Epithelial cell of esophagus (primary cell): ENCODE data around the gene SIGLEC12.

Source experiments
- DNase-seq: peaks from one replicate; pipeline ENCODE4 v3.0.0; 2010; ENCODE audit warnings: low read depth
- H3K4me3 ChIP-seq: 2 replicates; pipeline ENCODE4 v1.5.1; 2011; ENCODE audit warnings: mild to moderate bottlenecking, low read length, control low read depth
- TF ChIP-seq, protein P1 (sequence below): IDR thresholded peaks from 2 replicates; pipeline ENCODE4 v1.5.1; 2011; ENCODE audit warnings: low read depth, mild to moderate bottlenecking, low read length, control low read depth, inconsistent platforms; ENCODE audit not compliant: insufficient read depth; ENCODE audit errors: missing control alignments

SIGLEC12 gene

DNA sequence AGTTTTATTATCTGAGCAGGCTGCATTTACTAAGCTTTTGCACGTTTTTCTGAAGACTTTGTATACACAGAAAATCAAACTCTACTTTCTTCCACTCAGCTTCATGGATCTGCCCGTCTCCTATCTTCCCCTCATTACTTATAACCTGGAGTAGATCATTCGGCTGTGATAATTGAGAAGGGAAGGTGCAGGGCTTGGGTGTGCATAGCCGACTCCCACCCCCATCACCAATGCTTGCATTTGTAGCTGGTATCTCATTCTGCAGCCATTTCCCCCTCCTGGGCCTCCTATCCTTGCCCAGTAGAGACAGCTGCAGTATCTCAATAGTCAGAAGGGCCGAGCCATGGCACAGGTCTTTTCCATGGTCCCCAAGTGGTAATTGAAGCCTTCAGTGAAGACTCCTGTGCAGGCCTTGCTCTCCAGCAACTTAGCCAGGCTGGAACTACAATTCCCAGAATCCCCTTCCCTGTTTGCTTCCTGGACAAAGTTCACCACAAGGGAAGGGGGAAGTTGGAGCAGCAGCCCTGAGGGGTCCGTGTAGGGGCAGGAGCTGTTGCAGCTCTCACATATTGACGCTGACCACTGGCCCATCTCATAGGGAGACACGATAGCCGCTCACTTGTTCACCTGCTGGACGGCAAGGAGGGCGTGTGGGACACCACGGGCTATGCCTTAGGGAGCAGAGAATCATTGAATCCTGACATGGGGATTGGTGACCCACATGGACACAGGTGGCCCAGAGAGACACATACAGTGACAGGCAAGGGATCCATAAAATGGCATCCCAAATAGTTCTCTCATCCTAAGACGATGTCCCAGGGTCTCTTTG, 41.2 kb downstream of the SIGLEC12 start:
- no peak overlapping the region for H3K4me3 ChIP-seq
- TF ChIP-seq, protein P1, sequence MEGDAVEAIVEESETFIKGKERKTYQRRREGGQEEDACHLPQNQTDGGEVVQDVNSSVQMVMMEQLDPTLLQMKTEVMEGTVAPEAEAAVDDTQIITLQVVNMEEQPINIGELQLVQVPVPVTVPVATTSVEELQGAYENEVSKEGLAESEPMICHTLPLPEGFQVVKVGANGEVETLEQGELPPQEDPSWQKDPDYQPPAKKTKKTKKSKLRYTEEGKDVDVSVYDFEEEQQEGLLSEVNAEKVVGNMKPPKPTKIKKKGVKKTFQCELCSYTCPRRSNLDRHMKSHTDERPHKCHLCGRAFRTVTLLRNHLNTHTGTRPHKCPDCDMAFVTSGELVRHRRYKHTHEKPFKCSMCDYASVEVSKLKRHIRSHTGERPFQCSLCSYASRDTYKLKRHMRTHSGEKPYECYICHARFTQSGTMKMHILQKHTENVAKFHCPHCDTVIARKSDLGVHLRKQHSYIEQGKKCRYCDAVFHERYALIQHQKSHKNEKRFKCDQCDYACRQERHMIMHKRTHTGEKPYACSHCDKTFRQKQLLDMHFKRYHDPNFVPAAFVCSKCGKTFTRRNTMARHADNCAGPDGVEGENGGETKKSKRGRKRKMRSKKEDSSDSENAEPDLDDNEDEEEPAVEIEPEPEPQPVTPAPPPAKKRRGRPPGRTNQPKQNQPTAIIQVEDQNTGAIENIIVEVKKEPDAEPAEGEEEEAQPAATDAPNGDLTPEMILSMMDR, result no peak

DNA sequence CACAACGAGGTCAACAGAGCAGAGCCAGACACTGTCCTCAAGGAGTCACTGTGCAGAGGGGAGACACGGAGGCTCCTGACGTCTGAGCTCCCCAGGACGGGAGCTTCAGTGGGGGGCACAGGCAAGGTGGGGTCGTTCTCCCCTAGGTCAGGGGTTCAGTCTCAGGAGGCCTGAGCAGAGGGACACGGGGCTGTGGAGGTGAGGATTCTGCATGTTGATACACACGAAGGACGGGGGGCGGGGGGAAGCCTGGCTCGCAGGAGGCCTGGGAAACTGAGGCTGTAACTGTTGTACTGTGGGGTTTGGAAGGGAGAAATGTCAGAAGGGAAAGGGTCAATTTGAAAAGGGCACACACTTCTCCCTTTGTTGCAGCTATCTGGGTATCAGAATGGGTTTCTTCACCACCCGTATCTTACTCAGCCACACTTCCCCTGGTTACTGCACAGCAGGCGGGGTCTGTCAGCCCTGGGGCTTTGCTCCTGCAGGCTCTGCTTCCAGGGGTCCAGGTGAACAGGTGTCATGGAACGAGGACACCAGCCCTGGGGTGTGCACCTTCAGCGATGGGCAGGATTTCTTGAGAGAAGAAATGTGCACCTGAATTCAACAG, 42.6 kb downstream of the SIGLEC12 start:
- no peak for DNase-seq
- H3K4me3 ChIP-seq, result no peak overlapping the region
- TF ChIP-seq, protein P1, result no peak

More for the DNA sequence above, 41.2 kb downstream of the SIGLEC12 start:
- no peak for DNase-seq

DNA sequence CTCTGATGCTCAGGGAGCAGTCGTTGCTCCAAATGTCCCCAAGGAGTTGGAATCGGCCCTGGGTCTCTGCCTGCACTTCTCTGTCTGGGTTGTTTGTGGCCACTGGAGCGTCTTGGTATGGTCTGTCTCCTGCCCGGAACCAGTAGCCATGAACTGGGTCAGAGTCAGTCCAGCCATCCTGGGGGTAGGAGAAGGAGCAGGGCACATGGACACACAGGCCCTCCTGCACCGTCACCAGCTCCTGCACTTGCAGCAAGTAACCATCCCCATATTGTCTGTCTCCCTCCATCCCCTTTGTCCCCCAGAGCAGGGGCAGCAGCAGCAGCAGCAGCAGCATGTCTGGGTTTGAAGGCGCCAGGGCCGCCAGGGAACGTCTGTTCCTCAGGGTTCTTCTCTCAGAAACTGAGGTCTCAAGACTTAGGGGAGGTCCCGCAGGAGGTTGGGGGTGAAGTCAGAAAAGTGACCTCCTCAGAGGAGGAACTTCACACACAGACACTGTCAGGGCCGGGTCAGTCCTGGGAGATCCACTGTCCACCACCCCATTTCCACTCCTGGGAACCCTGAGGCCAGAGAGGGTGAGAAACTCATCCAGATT, 43.5 kb downstream of the SIGLEC12 start, which contains the start of gene SIGLEC8:
Gene SIGLEC8 (minus strand): TSS at position 404 of the 595 bp plus-strand sequence. CDS start 67 bp downstream, at position 337.
- no peak for DNase-seq
- H3K4me3 ChIP-seq, result no peak within 1 kb of the TSS
- TF ChIP-seq, protein P1, result no peak

DNA sequence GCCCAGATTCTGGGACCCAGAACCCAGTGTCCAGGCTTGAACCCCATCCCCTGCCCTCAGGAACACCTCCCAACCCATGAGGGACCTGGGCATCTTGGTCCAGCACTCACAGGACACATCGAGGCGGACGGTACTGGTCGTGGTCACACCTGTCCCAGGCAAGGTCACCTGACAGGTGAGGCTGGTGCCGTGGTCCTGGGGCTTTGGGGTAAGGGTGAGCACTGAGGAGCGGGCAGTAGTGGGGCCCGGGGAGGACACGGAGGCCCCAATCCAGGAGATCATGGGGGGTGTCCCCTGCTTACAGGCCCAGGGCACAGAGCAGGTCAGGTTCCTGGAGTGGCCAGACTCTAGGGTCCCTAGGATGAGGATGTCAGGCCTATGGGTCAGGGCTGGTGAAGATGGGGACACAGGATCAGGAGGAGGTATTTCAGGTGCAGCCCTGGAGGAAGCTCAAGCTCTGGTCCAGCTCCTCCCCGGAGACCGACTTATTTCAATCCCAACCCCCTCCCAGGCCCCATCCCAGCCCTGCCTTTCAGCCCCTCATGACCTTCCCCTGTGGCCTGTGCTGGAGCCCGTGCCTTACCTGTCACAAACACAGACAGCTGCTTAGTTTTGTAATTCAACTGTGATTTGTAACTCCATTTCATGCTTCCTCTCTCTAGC, 44.1 kb downstream of the SIGLEC12 start:
- TF ChIP-seq, protein P1, result no peak
- no peak for DNase-seq
- H3K4me3 ChIP-seq, result no peak overlapping the region

DNA sequence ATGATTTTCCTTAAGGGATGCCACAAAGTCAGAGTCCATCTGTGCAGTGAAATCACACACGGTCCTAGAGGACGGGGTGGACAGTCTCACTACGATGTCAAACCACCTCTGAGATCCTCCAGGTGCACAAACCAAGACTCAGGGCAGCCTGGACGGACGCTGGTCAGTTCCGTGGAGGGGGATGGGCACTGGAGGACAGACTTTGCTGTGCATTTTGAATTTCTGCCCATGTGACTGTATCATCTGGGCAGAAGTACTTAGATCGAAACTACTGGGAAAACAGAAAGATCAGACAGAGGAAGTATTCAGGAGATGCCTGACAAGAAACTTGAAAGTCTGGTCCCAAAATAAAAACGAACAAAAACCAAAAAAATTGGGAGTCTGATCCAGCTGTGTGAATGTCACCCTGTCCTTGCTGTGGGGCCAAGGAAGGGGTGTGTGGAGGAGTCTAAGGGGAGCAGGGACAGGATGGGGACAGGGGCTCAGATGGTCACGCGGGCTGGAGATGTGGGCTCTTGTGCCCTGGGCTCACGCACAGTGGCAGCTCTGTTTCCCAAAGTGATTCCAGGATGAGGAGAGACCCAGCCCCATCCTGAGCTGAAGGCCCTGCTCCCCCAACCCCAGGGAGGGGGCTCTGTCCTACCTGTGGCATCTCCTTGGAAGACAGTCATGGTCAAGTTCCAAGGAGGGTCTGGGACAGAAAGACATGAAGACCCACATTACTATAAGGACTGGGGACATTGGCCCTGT, 44.9 kb downstream of the SIGLEC12 start:
- no peak for DNase-seq
- H3K4me3 ChIP-seq, result no peak overlapping the region
- TF ChIP-seq, protein P1, result no peak

DNA sequence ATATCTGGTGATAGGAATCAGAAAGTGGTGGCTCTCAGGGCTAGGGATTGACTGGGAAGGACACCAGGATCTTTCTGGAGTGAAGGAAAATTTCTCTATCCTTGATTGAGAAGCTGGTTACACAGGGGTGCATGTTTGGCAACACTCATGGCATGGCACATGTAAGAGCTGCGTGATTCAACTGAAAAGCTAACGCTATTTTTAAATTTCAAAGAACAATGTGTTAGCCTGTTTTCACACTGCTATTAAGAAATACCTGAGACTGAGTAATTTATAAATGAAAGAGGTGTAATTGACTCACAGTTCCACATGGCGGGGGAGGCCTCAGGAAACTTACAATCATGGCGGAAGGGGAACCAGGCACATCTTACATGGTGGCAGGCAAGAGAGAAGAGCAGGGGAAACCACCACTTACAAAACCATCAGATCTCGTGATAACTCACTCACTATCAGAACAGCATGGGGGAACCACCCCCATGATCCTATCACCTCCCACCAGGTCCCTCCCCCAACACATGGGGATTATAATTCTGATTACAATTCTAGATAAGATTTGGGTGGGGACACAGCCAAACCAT, 50.8 kb downstream of the SIGLEC12 start:
- no peak overlapping the region for H3K4me3 ChIP-seq
- no peak for DNase-seq
- TF ChIP-seq, protein P1, result no peak
